ENCODE measurements around the gene EIF4G2.
A peak's percentile ranks its signal among the peaks of the same experiment; 100 is the strongest.
"Not testable (repeated sequence)": the region's sequence is repeated elsewhere in the genome, so short reads cannot be mapped to it uniquely, and the experiment has no call there.

Gene EIF4G2

GRCh38 chr11:10808553-10809372 lies at the start of gene EIF4G2:
Gene EIF4G2 (minus strand): TSS chr11:10808926.
- peak; percentile 96 to 98 for DNase-seq (ENCODE audit: low read depth in 2 of 2)

GRCh38 chr11:10857709-10858438 lies 49.1 kb upstream of the EIF4G2 start, which contains the start of gene ZBED5:
Gene ZBED5 (minus strand): TSS chr11:10858053. CDS start chr11:10854945, 3,108 bp downstream.
- DNase-seq (ENCODE audit: low read depth in 2 of 2), result peak; percentile 90 to 93

GRCh38 chr11:10857459-10857708 lies 48.7 kb upstream of the EIF4G2 start:
- no peak for DNase-seq (ENCODE audit: low read depth in 2 of 2)

- no peak for DNase-seq (ENCODE audit: low read depth in 2 of 2)
Measured at GRCh38 chr11:10856689-10857458, 48.1 kb upstream of the EIF4G2 start.

- DNase-seq (ENCODE audit: low read depth in 2 of 2), result no peak
Measured at GRCh38 chr11:10855295-10855694, 46.6 kb upstream of the EIF4G2 start.

GRCh38 chr11:10847960-10848860 lies 39.5 kb upstream of the EIF4G2 start:
- no peak for DNase-seq (ENCODE audit: low read depth in 2 of 2)

DNA sequence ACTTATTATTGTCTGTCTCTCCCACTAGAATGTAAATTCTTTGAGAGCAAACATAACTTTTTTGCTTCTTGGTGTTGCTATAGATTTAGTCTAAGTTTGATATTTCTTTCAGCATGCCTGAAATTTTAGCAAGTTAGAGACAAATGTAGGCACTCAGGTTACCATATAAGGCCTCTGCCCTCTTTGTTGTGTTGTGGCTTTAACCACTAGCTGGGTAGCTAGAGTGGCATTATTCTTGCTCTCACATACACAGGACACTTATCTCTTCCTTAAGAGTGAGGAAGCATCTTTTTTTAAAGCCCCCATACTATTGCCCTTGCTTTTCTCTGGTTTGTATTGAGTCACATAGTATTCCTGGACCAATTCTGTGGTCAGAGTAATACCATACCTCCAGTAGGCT lies 37.9 kb upstream of the EIF4G2 start:
- DNase-seq (ENCODE audit: low read depth in 2 of 2), result no peak

DNA sequence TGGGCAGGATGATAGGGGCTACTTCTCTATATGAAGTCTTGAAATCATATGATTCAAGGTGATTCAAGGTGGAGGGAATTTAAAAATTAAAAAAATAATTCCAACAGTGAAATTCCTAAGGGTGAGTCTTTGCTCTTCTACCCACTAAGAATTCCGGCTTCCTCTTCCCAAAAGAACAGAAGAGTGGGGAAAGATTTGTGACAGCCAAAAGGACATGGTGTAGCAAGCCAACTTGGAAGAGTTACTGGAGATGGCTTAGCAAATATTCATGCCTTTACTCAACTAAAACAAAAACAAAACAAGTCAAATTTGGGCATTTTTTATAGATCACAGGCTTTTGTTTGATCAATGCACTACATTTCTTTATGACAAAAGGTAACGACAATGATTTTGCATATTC lies 36.9 kb upstream of the EIF4G2 start:
- no peak for DNase-seq (ENCODE audit: low read depth in 2 of 2)

DNA sequence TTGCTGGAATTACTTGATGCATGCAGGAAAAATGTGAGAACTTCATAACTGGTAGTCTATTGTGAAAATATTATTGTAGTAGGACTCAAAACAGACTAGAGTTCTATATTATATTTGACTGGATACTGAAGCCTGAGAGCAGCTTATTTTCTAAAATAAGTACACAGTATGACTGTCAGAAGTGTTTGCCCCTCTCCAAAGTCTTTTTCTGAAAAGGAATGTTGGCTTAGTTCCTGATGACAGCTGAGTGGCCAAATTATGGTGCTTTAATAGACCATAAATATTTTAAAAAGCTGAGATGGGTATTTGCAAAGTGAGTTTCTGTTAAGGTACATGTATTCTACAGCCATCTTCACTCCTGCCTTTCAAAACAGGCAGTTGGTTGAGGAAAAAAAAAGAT lies 36.1 kb upstream of the EIF4G2 start:
- no peak for DNase-seq (ENCODE audit: low read depth in 2 of 2)

GRCh38 chr11:10844356-10844755 lies 35.6 kb upstream of the EIF4G2 start:
- DNase-seq (ENCODE audit: low read depth in 2 of 2), result no peak

DNA sequence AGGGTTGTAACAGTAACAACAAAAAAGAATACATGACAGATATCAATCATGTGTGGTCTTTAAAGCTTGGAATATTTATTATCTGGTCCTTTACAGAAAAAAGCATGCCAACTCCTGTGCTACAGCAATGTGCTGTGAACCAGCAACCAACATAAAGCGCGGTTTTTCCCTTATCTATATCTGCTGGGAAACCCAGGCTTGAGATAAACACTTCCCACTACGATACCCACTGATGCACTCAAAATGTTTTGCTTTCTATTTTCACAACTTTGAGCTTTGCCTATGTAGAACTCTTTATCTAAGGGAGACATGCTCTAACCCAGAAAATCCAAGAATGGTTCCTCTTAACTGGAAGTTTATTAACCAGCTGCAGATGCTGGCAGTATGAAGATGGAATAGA lies 30.2 kb upstream of the EIF4G2 start:
- DNase-seq (ENCODE audit: low read depth in 2 of 2), result no peak

- DNase-seq (ENCODE audit: low read depth in 2 of 2), result no peak
Measured at GRCh38 chr11:10838083-10838482, 29.4 kb upstream of the EIF4G2 start.

- not testable (repeated sequence) for DNase-seq (ENCODE audit: low read depth in 2 of 2)
Measured at GRCh38 chr11:10836884-10837283, 28.2 kb upstream of the EIF4G2 start.

DNA sequence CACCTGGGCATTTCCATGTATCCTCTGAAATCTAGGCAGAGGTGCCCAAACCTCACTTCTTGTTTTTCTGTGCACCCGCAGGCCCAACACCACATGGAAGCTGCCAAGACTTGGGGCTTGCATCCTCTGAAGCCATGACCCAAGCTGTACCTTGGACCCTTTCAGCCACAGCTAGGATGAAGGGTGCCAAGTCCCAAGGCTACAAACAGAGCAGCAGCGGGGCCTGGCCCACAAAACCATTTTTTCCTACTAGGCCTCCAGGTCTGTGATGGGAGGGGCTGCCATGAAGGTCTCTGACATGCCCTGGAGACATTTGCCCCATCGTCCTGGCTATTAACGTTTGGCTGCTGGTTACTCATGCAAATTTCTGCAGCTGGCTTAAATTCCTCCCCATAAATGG lies 20.4 kb upstream of the EIF4G2 start:
- DNase-seq (ENCODE audit: low read depth in 2 of 2), result no peak

- DNase-seq (ENCODE audit: low read depth in 2 of 2), result no peak
Measured at GRCh38 chr11:10828402-10828801, 19.7 kb upstream of the EIF4G2 start.

DNA sequence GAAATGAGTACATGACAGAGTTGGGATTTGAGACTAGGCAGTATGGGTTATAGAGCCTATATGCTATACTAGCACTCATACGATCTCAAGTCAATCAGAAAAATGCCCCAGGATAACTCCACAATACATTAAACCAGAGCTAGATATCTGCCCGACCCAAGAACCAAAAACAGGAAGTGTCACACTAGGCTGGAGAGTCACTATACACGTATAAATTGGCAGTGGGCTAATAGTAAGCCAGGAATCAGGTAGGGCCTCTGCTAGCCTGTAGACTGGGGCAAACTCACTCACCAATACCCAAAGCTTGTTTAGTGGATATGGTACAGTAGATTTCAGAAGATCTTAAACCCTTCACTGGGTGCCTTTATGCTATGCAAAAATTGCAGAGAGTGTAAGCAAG lies 16.2 kb upstream of the EIF4G2 start:
- DNase-seq (ENCODE audit: low read depth in 2 of 2), result no peak

- DNase-seq (ENCODE audit: low read depth in 2 of 2), result no peak
Measured at GRCh38 chr11:10823152-10823579, 14.4 kb upstream of the EIF4G2 start.

DNA sequence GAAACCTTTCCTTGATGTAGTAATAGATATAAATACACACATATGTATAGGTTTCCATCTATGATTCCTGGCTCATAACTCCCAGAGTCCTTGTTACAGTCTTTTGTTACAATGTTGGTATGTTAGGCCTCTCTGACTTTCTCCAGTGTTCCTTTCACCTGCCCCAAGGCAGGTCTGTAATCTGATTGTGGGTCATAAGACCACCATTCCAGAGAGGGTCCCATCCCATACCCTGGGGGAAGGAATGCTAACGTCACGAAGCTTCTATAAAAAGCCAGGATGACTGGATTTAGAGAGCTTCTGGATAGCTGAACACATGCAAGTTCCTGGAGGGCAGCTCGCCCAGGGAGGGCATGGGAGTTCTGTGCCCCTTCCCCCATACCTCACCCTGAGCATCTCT lies 13.8 kb upstream of the EIF4G2 start:
- not testable (repeated sequence) for DNase-seq (ENCODE audit: low read depth in 2 of 2)

DNA sequence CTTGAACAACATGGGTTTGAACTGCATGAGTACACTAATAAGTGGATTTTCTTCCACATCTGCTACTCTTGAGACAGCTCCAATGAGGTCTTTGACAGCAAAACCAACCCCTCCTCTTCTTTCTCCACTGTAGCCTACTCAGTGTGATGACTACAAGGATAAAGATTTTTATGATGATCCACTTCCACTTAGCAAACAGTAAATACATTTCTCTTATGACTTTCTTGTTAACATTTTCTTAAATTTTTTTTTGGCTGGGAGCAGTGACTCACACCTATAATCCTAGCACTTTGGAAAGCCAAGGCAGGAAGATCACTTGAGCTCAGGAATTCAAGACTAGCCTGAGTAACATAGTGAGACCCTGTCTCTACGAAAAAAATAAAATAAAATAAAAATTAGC lies 9.9 kb upstream of the EIF4G2 start:
- no peak for DNase-seq (ENCODE audit: low read depth in 2 of 2)

GRCh38 chr11:10813945-10814344 lies 5.2 kb upstream of the EIF4G2 start:
- no peak for DNase-seq (ENCODE audit: low read depth in 2 of 2)

- DNase-seq (ENCODE audit: low read depth in 2 of 2), result no peak
Measured at GRCh38 chr11:10809373-10810160, 841 bp upstream of the EIF4G2 start.

All from stimulated activated CD8-positive, alpha-beta memory T cell treated with anti-CD3 and anti-CD28 coated beads, Interleukin-15, amount 100 ng/mL, for 4 hours (primary cell).